ENCODE measurements around the gene EIF4B.

EIF4B gene

GRCh38 chr12:53070877-53071492 is 64.7 kb downstream of the EIF4B start:
- DNase-seq (ENCODE audit: low spot score): no peak

- DNase-seq (ENCODE audit: low spot score): no peak
These were observed 65.6 kb downstream of the EIF4B start for GRCh38 chr12:53071591-53072551.

- DNase-seq (ENCODE audit: low spot score): no peak
These were observed 67.6 kb downstream of the EIF4B start for GRCh38 chr12:53073881-53074280.

GRCh38 chr12:53074283-53074998 is 68.2 kb downstream of the EIF4B start:
- no peak for DNase-seq (ENCODE audit: low spot score)

- DNase-seq (ENCODE audit: low spot score): no peak
These were observed 68.7 kb downstream of the EIF4B start for GRCh38 chr12:53074999-53075370.

GRCh38 chr12:53076461-53076860 is 70.2 kb downstream of the EIF4B start:
- DNase-seq (ENCODE audit: low spot score): no peak

GRCh38 chr12:53077030-53077429 is 70.8 kb downstream of the EIF4B start:
- no peak for DNase-seq (ENCODE audit: low spot score)

- peak; percentile 66 for DNase-seq (ENCODE audit: low spot score)
These were observed 72.4 kb downstream of the EIF4B start for GRCh38 chr12:53078425-53079225.

- DNase-seq (ENCODE audit: low spot score): peak; percentile 96
These were observed 73.2 kb downstream of the EIF4B start, which contains the start of gene SPRYD3 for GRCh38 chr12:53079226-53080117. SPRYD3 (minus strand) TSS chr12:53079390; CDS start chr12:53079333, 57 bp downstream.

- no peak for DNase-seq (ENCODE audit: low spot score)
These were observed 76.5 kb downstream of the EIF4B start for GRCh38 chr12:53082637-53083175.

- DNase-seq (ENCODE audit: low spot score): no peak
These were observed 80.1 kb downstream of the EIF4B start for GRCh38 chr12:53086361-53086760.

- no peak for DNase-seq (ENCODE audit: low spot score)
These were observed 83.8 kb downstream of the EIF4B start for GRCh38 chr12:53090105-53090504.

- no peak for DNase-seq (ENCODE audit: low spot score)
These were observed 84.3 kb downstream of the EIF4B start for GRCh38 chr12:53090554-53090953.

- no peak for DNase-seq (ENCODE audit: low spot score)
These were observed 85.5 kb downstream of the EIF4B start for GRCh38 chr12:53091756-53092155.
